HG03575 (cell line): Measurements from ENCODE around the gene DCP1B.
"Not testable (repeated sequence)": the region's sequence is repeated elsewhere in the genome, so short reads cannot be mapped to it uniquely, and the experiment has no call there.

ENCODE experiments used
- ATAC-seq: cut with Tn5 transposase; IDR thresholded peaks from one replicate; pipeline ENCODE4 v1.9.1; 2021; ENCODE audit not compliant: unreplicated experiment, insufficient number of reproducible peaks, low FRiP score; ENCODE audit errors: extremely low read depth

The DCP1B gene

GRCh38 chr12:1980282-1980681, 24.0 kb downstream of the DCP1B start:
- no peak for ATAC-seq

GRCh38 chr12:1978078-1978862, 26.0 kb downstream of the DCP1B start:
- ATAC-seq: no peak

GRCh38 chr12:1977588-1977987, 26.7 kb downstream of the DCP1B start:
- no peak for ATAC-seq

GRCh38 chr12:1977109-1977508, 27.1 kb downstream of the DCP1B start:
- ATAC-seq: no peak

- no peak for ATAC-seq
Measured at GRCh38 chr12:1974812-1975211, 29.4 kb downstream of the DCP1B start.

GRCh38 chr12:1972856-1973317, 31.4 kb downstream of the DCP1B start:
- no peak for ATAC-seq

GRCh38 chr12:1972260-1972659, 32.0 kb downstream of the DCP1B start:
- no peak for ATAC-seq

GRCh38 chr12:1970331-1970900, 33.8 kb downstream of the DCP1B start:
- ATAC-seq: no peak

GRCh38 chr12:1966561-1967226, 37.6 kb downstream of the DCP1B start:
- ATAC-seq: no peak

GRCh38 chr12:1965916-1966315, 38.3 kb downstream of the DCP1B start:
- no peak for ATAC-seq

GRCh38 chr12:1962051-1963020, 41.9 kb downstream of the DCP1B start:
- ATAC-seq: no peak

- ATAC-seq: no peak
Measured at GRCh38 chr12:1956716-1957115, 47.5 kb downstream of the DCP1B start.

GRCh38 chr12:1949771-1950470, 54.3 kb downstream of the DCP1B start:
- no peak for ATAC-seq

- ATAC-seq: no peak
Measured at GRCh38 chr12:1948883-1949282, 55.4 kb downstream of the DCP1B start.

- no peak for ATAC-seq
Measured at GRCh38 chr12:1947081-1947480, 57.2 kb downstream of the DCP1B start.

- ATAC-seq: no peak
Measured at GRCh38 chr12:1946296-1946695, 58.0 kb downstream of the DCP1B start.

- not testable (repeated sequence) for ATAC-seq
Measured at GRCh38 chr12:1945502-1945901, 58.8 kb downstream of the DCP1B start.

GRCh38 chr12:1939801-1940607, 64.3 kb downstream of the DCP1B start:
- ATAC-seq: no peak
